Measurements from ENCODE around the gene C17orf114.

The C17orf114 gene

GRCh38 chr17:4771519-4772234 lies 30.5 kb downstream of the C17orf114 start, which contains the start of gene TM4SF5 (continued):
- TF ChIP-seq IRF1 (CRISPR knock-in tag; IDR thresholded peaks at IDR 0.05; ENCODE audit: low read depth) (no peak), POGK (CRISPR knock-in tag; conservative IDR thresholded peaks at IDR 0.05) (peak; percentile 40; the same call in 1 of the 2 replicates), NFKBIZ (CRISPR knock-in tag; IDR thresholded peaks at IDR 0.05) (0 out of 2 replicates have a peak, but pooled peaks have one; percentile 44), EP300 (IDR thresholded peaks at IDR 0.05; ENCODE audit: low read depth in 2 of 2, low read length in 2 of 2) (peak in 1 of 2 experiments; percentile 84; a peak in 2 of 4 replicates), EP300 (CRISPR knock-in tag; IDR thresholded peaks at IDR 0.05; ENCODE audit: borderline replicate concordance) (peak; percentile 68; the same call in 1 of the 2 replicates), ZNF768 (CRISPR knock-in tag; IDR thresholded peaks at IDR 0.05) (peak; percentile 92), POLR2AphosphoS5 (IDR thresholded peaks at IDR 0.05; ENCODE audit: low read depth, low read length) (peak; percentile 97), TARDBP (CRISPR knock-in tag; IDR thresholded peaks at IDR 0.05) (peak; percentile 75), SNAPC5 (CRISPR knock-in tag; IDR thresholded peaks at IDR 0.05; ENCODE audit: borderline replicate concordance) (peak; percentile 78; the same call in 1 of the 2 replicates), NCOR1 (IDR thresholded peaks at IDR 0.05; ENCODE audit: borderline replicate concordance, low read length) (peak; percentile 80; the same call in 1 of the 2 replicates), ZNF740 (CRISPR knock-in tag; IDR thresholded peaks at IDR 0.05) (peak; percentile 40; the same call in 1 of the 2 replicates), MYC (CRISPR knock-in tag; IDR thresholded peaks at IDR 0.05; ENCODE audit: borderline replicate concordance) (peak; percentile 93), NCOA5 (CRISPR knock-in tag; IDR thresholded peaks at IDR 0.05) (peak; percentile 53; the same call in 1 of the 2 replicates), MBD4 (IDR thresholded peaks at IDR 0.05; ENCODE audit: borderline replicate concordance, low read length) (no peak), YEATS2 (CRISPR knock-in tag; IDR thresholded peaks at IDR 0.05; ENCODE audit: borderline replicate concordance) (peak; percentile 31; the same call in 1 of the 2 replicates), KDM2A (CRISPR knock-in tag; IDR thresholded peaks at IDR 0.05; ENCODE audit: borderline replicate concordance, low read depth) (no peak), DR1 (CRISPR knock-in tag; IDR thresholded peaks at IDR 0.05) (0 out of 2 replicates have a peak, but pooled peaks have one; percentile 55), FOXK2 (IDR thresholded peaks at IDR 0.05) (peak; percentile 95), ZHX2 (IDR thresholded peaks at IDR 0.05; ENCODE audit: low read depth) (peak; percentile 73; the same call in 1 of the 2 replicates), ZHX2 (CRISPR knock-in tag; IDR thresholded peaks at IDR 0.05; ENCODE audit: borderline replicate concordance) (peak; percentile 67; the same call in 1 of the 2 replicates), ZNF766 (CRISPR knock-in tag; IDR thresholded peaks at IDR 0.05; ENCODE audit: borderline replicate concordance) (peak; percentile 86)
